GM20431 (cell line): ENCODE results near the gene OSMR.
"Not testable (repeated sequence)": the region's sequence is repeated elsewhere in the genome, so short reads cannot be mapped to it uniquely, and the experiment has no call there.

Experiments used
- in situ Hi-C: fragments of 300-500 bp; cut with MseI, MboI; formaldehyde crosslinking; loops from one replicate; pipeline ENCODE4 v1.15.0; 2020; ENCODE audit warnings: low sequenced_read_pairs; ENCODE audit not compliant: unreplicated experiment

The OSMR gene

GRCh38 chr5:38827525-38827924, 18.3 kb upstream of the OSMR start:
- in situ Hi-C loops: no loop called here

- in situ Hi-C loops: no loop called here
These were observed 15.2 kb upstream of the OSMR start for GRCh38 chr5:38830521-38831051.

DNA sequence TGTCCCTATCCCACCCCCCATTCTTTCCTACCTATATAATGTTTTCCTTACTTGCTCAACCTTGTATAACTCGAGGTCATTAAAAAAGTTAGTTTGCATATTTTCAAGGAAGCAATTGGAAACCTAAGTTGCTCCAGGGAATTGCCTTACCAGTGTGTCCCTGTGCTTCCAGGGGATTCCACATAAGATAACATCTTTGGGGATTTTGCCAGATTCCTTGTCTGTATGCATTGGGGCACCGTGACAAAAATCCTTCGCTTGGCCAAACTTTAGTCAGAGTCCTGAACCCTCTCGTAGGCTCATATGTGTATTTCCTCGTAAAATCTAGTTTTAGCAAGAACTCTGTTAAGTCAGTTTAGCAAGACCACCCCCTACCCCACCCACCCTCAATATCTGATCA, 14.7 kb upstream of the OSMR start:
- in situ Hi-C loops: no loop called here

- in situ Hi-C loops: no loop called here
These were observed 13.9 kb upstream of the OSMR start for GRCh38 chr5:38831909-38832308.

DNA sequence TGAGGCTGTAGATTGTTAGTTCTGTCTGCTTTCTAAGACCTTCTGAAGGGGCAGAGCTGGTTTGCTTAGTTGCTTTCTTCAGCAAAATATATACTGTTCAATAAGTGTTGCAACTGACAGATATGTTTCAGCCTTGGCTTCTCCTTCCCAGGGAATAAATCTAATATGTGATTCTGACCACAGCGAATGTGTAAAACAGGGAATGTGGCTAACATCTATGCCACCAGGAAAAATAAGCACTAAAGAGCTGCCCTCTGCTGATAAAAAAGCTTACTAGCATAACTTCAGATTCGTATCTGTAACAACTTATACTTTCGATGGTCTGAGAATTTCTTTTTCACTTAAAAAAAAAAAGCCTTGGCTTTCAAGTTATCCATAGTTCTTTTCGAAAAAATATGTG, 13.0 kb upstream of the OSMR start:
- in situ Hi-C loops: no loop called here

GRCh38 chr5:38835887-38836286, 9.9 kb upstream of the OSMR start:
- in situ Hi-C loops: no loop called here

GRCh38 chr5:38837416-38837815, 8.4 kb upstream of the OSMR start:
- in situ Hi-C loops: no loop called here

GRCh38 chr5:38837932-38838331, 7.9 kb upstream of the OSMR start:
- in situ Hi-C loops: no loop called here

DNA sequence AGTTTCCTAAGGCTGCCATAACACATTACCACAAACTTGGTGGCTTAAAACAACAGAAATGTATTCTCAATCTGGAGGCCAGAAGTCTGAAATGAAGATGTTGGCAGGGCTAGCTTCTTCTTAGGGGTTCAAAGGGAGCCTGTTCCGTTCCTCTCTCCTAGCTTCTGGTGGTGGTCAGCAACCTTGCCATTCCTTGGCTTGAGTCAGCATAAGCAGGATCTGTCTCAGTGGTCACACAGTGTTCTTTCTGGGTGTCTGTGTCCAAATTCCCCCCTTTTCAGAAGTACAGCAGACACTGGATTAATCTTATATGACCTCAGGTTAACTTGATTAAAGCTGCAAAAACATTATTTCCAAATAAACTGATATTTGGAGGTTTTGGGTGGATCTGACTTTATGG, 2.1 kb upstream of the OSMR start:
- in situ Hi-C loops: no loop called here

- in situ Hi-C loops: no loop called here
These were observed 683 bp downstream of the OSMR start for GRCh38 chr5:38846379-38847011.

- in situ Hi-C loops: no loop called here
These were observed 1.9 kb downstream of the OSMR start for GRCh38 chr5:38847559-38848347.

GRCh38 chr5:38848637-38849036, 2.8 kb downstream of the OSMR start:
- in situ Hi-C loops: no loop called here

- in situ Hi-C loops: not testable (repeated sequence)
These were observed 5.8 kb downstream of the OSMR start for GRCh38 chr5:38851640-38852039.

DNA sequence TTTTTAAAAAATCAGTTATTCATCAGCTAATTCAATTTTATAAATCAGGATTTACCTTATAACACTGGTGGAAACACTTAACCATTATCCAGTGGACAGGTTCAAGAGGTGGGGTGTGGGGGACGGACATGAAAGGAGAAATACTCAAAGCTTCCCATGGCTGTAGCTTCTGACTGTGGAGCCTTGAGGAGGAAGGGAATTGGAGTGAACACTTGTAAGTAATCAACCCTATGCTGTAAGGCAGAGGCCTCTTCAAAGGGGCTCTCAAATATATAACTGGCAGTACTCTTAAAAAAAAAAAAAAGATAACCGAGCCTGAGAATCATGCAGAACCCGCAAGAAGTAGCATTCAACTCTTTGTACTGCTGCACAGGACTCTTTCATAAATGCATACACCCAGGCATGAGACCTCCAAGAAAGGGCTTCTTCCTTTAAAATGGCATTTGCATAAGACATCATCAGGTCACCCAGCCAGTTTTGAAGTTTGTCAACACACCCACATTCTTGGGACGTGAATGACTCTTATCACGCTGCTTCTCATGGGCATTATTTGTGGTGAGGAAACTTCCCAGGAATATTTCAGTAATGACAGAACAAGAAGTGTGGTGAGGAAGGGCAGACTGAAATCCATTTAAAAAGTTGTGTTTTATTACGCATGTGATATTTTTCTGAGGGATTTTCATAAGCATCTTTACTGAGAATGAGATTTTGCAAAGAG, 8.1 kb downstream of the OSMR start:
- in situ Hi-C loops: no loop called here

DNA sequence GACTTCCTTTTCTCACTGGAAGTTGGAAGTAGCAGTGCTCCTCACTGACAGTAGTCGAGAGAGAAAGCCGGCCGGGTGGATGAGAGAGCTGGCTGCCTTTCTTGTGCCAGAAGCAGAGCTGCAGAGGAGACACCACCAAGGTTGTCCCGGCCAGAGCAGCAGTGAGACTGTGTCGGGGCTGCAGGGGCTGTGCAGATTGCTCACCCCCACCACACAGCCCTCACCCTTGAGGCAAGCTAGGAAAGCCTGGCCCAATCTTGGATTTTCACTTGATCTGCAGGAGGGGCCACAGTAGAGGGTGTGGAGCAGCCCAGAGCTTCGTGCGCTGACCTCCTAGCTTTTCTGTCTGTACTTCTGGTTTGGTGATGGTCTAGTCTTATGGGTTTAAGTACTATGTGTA, 9.1 kb downstream of the OSMR start:
- in situ Hi-C loops: no loop called here

- in situ Hi-C loops: no loop called here
These were observed 10.8 kb downstream of the OSMR start for GRCh38 chr5:38856660-38857059.

DNA sequence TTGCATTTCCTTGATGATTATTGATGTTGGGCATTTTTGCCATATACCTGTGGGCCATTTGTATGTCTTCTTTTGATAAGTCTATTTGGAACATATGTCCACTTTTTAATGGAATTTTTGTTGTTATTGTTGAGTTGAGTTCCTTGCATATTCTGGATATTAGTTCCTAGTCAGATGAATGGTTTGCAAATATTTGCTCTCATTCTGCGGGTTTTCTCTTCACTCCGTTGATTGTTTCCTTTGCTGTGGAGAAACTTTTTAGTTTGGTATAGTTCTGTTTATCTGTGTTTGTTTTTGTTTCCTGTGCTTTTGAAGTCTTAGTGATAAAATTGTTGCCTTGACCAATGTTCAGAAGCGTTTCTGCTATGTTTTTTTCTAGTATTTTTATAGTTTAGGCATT, 13.0 kb downstream of the OSMR start:
- in situ Hi-C loops: no loop called here

GRCh38 chr5:38861986-38862770, 16.4 kb downstream of the OSMR start:
- in situ Hi-C loops: not testable (repeated sequence)

GRCh38 chr5:38866362-38867031, 20.7 kb downstream of the OSMR start:
- in situ Hi-C loops: no loop called here

DNA sequence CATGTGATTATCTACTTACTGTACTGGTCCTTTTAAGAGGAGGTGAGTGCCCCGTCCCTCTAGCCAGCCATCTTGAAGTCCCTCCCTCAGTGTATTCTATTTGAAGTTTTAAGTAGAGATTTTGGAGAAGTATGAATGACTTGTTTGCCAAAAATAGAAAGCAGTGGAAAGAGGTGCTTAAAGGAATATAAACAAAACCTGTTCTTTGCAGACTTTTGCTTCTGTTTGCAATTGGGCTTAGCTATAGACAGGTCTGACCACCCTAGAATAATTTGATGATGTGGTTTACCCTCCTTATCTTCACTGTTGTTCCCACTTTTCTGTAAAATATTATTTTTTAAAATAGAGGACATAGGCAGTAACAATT, 21.2 kb downstream of the OSMR start:
- in situ Hi-C loops: no loop called here
